Measurements from ENCODE around the gene METTL9. TPM values are rescaled to one million over a fixed set of nuclear protein-coding genes. Genes with fewer than 3 reads are reported as not detected.

METTL9 gene
- total and polyA plus RNA-seq, 9 of the 15 experiments (the other 6 are each of a cell fraction or from before 2014, with no cell fraction given), result 12.2 to 107 (median 79.1) TPM

GRCh38 chr16:21554795-21555585 is 44.4 kb upstream of the METTL9 start (continued):
- TF ChIP-seq CEBPZ (IDR thresholded peaks at IDR 0.05; ENCODE audit: borderline replicate concordance, low read depth, low read length) (no peak), THRAP3 (IDR thresholded peaks at IDR 0.05; ENCODE audit: borderline replicate concordance) (peak; percentile 90; the same call in 1 of the 2 replicates), MBD1 (CRISPR knock-in tag; IDR thresholded peaks at IDR 0.05) (peak; percentile 57; the same call in 1 of the 2 replicates), MITF (IDR thresholded peaks at IDR 0.05) (0 out of 2 replicates have a peak, but pooled peaks have one; percentile 21), CBFB (CRISPR knock-in tag; IDR thresholded peaks at IDR 0.05) (0 out of 2 replicates have a peak, but pooled peaks have one; percentile 79), REST (IDR thresholded peaks at IDR 0.05; ENCODE audit: borderline replicate concordance) (peak; percentile 94), REST (CRISPR knock-in tag; IDR thresholded peaks at IDR 0.05; ENCODE audit: low read depth) (0 out of 2 replicates have a peak, but pooled peaks have one; percentile 42), ETS1 (conservative IDR thresholded peaks at IDR 0.05; ENCODE audit: control insufficient read depth, low read depth, low read length) (0 out of 2 replicates have a peak, but pooled peaks have one; percentile 32)

Measured in K562 (cell line).